Measurements from ENCODE around the gene HIVEP3. TPM values are rescaled to one million over a fixed set of nuclear protein-coding genes. Genes with fewer than 3 reads are reported as not detected.

HIVEP3 gene
- total RNA-seq, 1 donor from 2014 or later, result 0.37 TPM

DNA sequence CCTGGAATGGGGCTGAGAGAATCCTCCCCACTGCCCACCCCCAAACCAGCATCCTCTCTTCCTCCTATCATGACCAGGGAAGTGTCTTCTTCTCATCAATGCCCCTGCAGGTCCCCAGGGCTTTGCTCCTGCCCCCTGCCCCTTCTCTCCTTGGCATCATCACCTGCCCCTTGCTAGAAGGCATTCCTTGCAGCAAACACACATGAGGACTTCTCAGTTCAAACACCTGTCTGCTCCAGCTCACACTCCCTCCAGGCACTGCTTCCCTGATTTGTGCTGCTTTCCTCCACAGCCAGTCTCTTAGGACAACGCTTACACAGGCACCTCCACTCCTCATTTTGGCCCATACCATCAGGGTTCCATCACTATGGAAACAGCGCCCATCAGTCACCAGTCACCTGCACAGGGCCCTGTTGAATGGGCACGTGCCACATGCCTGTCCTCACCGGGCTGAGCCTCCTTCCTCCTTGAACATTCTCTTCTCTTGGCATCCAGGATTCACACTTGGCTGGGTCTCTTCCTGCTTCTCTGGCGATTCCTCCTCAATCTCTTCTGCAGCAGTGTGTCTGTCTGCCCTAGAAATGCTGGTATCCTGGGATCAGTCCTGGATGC, 352.3 kb downstream of the HIVEP3 start:
- H3K4me3 ChIP-seq, result no peak overlapping the region
- H3K36me3 ChIP-seq, result no peaks in the 10 kb centered on the region
- H3K27ac ChIP-seq, result no peak overlapping the region
- no peaks in the 10 kb centered on the region for H3K9me3 ChIP-seq (ENCODE audit: low read depth)
- H3K4me2 ChIP-seq, result no peak overlapping the region
- Mint-ChIP-seq H3K9me3 (no peaks in the 10 kb centered on the region), H3K4me1 (no peaks in the 10 kb centered on the region), H3K27me3 (ENCODE audit: insufficient read depth, low read depth) (peaks cover 3% of the 10 kb centered on the region), H3K4me3 (no peak overlapping the region), H3K36me3 (no peaks in the 10 kb centered on the region), H3K27ac (no peak overlapping the region)
- H3K9ac ChIP-seq, result no peak overlapping the region
- H3K79me2 ChIP-seq (ENCODE audit: low read depth), result no peaks in the 10 kb centered on the region
- H2AFZ ChIP-seq (replicated peaks), result no peak overlapping the region
- no peaks in the 10 kb centered on the region for H3F3A ChIP-seq (ENCODE audit: low read depth)
- no peak for DNase-seq (ENCODE audit: low spot score)
- peaks cover 5% of the 10 kb centered on the region for H3K4me1 ChIP-seq
- H4K20me1 ChIP-seq (ENCODE audit: low read depth), result no peaks in the 10 kb centered on the region
- TF ChIP-seq EZH2phosphoT487 (IDR thresholded peaks at IDR 0.05) (no peak), EZH2 (IDR thresholded peaks at IDR 0.05) (no peak)
- TF ChIP-seq, protein P1, sequence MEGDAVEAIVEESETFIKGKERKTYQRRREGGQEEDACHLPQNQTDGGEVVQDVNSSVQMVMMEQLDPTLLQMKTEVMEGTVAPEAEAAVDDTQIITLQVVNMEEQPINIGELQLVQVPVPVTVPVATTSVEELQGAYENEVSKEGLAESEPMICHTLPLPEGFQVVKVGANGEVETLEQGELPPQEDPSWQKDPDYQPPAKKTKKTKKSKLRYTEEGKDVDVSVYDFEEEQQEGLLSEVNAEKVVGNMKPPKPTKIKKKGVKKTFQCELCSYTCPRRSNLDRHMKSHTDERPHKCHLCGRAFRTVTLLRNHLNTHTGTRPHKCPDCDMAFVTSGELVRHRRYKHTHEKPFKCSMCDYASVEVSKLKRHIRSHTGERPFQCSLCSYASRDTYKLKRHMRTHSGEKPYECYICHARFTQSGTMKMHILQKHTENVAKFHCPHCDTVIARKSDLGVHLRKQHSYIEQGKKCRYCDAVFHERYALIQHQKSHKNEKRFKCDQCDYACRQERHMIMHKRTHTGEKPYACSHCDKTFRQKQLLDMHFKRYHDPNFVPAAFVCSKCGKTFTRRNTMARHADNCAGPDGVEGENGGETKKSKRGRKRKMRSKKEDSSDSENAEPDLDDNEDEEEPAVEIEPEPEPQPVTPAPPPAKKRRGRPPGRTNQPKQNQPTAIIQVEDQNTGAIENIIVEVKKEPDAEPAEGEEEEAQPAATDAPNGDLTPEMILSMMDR (IDR thresholded peaks at IDR 0.05), result no peak
- H3K27me3 ChIP-seq, result peaks cover 7% of the 10 kb centered on the region

DNA sequence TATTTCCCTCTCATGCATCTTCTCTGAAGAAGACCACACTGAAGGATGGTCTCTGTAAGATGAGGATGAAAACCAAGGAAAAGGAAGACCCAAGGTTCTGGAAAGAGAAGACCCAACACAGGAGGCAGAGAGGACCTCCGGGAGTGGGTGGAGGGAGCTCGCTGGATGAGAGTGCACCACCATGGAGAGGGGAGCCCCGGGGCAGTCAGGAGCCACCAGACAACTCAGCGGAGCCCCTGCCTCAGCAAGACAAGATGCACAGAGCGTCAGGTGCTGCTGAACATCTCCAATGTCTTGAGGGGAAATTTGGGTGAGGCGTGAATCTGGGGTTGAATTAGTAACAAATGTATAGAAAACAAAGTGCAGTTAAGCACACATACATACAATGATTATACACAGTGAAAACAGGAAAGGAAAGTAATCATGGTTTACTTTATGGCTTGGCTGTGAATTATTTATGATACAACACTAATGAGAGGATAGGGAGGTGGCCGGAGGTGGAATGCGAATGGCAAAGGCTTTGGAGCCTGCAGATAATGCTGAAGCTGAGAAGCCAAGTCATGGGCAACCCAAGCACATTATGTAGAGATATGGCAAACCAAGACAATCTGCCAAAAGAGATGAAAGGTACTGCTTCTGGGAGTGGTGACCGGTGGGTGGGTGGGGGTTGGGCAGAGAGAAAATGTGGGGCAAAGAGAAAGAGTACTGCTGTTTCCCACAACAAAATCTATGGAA, 353.8 kb downstream of the HIVEP3 start:
- Histone ChIP-seq H3K27ac (no peak overlapping the region), H3K36me3 (no peaks in the 10 kb centered on the region), H3K27me3 (peaks cover 4% of the 10 kb centered on the region), H4K20me1 (ENCODE audit: low read depth) (no peaks in the 10 kb centered on the region), H3K4me1 (peaks cover 5% of the 10 kb centered on the region), H3F3A (ENCODE audit: low read depth) (no peaks in the 10 kb centered on the region), H3K4me3 (no peak overlapping the region), H3K9me3 (ENCODE audit: low read depth) (no peaks in the 10 kb centered on the region), H3K79me2 (ENCODE audit: low read depth) (no peaks in the 10 kb centered on the region), H2AFZ (replicated peaks) (no peak overlapping the region), H3K9ac (no peak overlapping the region), H3K4me2 (no peak overlapping the region)
- no peaks in the 10 kb centered on the region for H3K27me3 Mint-ChIP-seq (ENCODE audit: insufficient read depth, low read depth)
- no peak for DNase-seq (ENCODE audit: low spot score)
- TF ChIP-seq, protein P1 (IDR thresholded peaks at IDR 0.05), result no peak
- TF ChIP-seq EZH2 (IDR thresholded peaks at IDR 0.05) (no peak), EZH2phosphoT487 (IDR thresholded peaks at IDR 0.05) (no peak)
- H3K9me3 Mint-ChIP-seq, result no peaks in the 10 kb centered on the region
- no peak overlapping the region for H3K4me3 Mint-ChIP-seq
- H3K4me1 Mint-ChIP-seq, result no peaks in the 10 kb centered on the region
- H3K36me3 Mint-ChIP-seq, result peaks cover 2% of the 10 kb centered on the region
- H3K27ac Mint-ChIP-seq, result no peak overlapping the region

DNA sequence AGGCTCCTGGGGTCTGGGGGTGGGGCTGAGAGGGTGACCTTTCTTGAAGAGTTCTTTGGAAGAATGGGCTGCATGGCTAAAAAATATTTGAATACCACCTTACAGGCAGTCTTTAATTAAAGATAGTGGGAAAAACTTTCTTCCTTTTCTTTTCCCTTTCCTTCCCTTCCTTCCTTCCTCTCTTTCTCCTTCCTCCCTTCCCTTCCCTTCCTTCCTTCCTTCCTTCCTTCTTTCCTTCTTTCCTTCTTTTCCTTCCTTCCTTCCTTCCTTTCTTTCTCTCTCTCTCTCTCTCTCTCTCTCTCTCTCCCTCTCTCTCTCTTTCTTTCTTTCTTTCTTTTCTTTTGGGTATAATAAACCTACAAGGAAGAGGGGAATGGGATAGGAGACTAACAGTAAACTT, 356.4 kb downstream of the HIVEP3 start:
- no peak overlapping the region for H2AFZ ChIP-seq (replicated peaks)
- H3K4me3 ChIP-seq, result no peak overlapping the region

More for the DNA sequence above, 356.4 kb downstream of the HIVEP3 start:
- H4K20me1 ChIP-seq (ENCODE audit: low read depth), result no peaks in the 10 kb centered on the region
- Mint-ChIP-seq H3K27me3 (ENCODE audit: insufficient read depth, low read depth) (peaks cover 6% of the 10 kb centered on the region), H3K4me3 (no peak overlapping the region), H3K36me3 (peaks cover 2% of the 10 kb centered on the region), H3K9me3 (no peaks in the 10 kb centered on the region), H3K27ac (no peak overlapping the region), H3K4me1 (no peaks in the 10 kb centered on the region)
- no peak overlapping the region for H3K9ac ChIP-seq
- H3K9me3 ChIP-seq (ENCODE audit: low read depth), result no peaks in the 10 kb centered on the region
- TF ChIP-seq EZH2phosphoT487 (IDR thresholded peaks at IDR 0.05), result no peak
- no peak for TF ChIP-seq EZH2 (IDR thresholded peaks at IDR 0.05)
- TF ChIP-seq, protein P1 (IDR thresholded peaks at IDR 0.05), result no peak
- no peaks in the 10 kb centered on the region for H3K36me3 ChIP-seq
- H3K4me1 ChIP-seq, result peaks cover 5% of the 10 kb centered on the region
- no peak overlapping the region for H3K4me2 ChIP-seq
- no peak overlapping the region for H3K27ac ChIP-seq
- H3F3A ChIP-seq (ENCODE audit: low read depth), result no peaks in the 10 kb centered on the region
- DNase-seq (ENCODE audit: low spot score), result no peak
- H3K79me2 ChIP-seq (ENCODE audit: low read depth), result no peaks in the 10 kb centered on the region
- H3K27me3 ChIP-seq, result peaks cover 4% of the 10 kb centered on the region
